Colonic mucosa (tissue), 4 donors: ENCODE data around the gene SLC39A10. TPM values are rescaled to one million over a fixed set of nuclear protein-coding genes. Genes with fewer than 3 reads are reported as not detected.

Experiments used
- DNase-seq: peaks from one replicate; pipeline ENCODE4 v3.0.0-alpha.2; 2020
- H3K27ac ChIP-seq: fragments of 200-600 bp; one replicate; pipeline ENCODE4 v1.8.0; 2021
- H3K27me3 ChIP-seq: fragments of 200-600 bp; one replicate; pipeline ENCODE4 v1.8.0; 2021
- H3K36me3 ChIP-seq: fragments of 200-600 bp; one replicate; pipeline ENCODE4 v1.8.0; 2021
- H3K4me1 ChIP-seq: fragments of 200-600 bp; one replicate; pipeline ENCODE4 v1.8.0; 2021; ENCODE audit warnings: mild to moderate bottlenecking
- H3K4me3 ChIP-seq: fragments of 200-600 bp; one replicate; pipeline ENCODE4 v1.8.0; 2021
- H3K9ac ChIP-seq, 2 donors: one replicate each; pipeline ENCODE4 v1.7.0; 2013; ENCODE audit warnings: control low read depth in 2 of 2, low read depth in 2 of 2, low read length in 2 of 2
- H3K9me3 ChIP-seq: fragments of 200-600 bp; one replicate; pipeline ENCODE4 v1.8.0; 2021
- CTCF ChIP-seq: fragments of 200-600 bp; IDR thresholded peaks from one replicate; pipeline ENCODE4 v1.8.0; 2022; ENCODE audit warnings: antibody characterized with exemption, mild to moderate bottlenecking
- intact Hi-C: fragments of 100-400 bp; cut with DNase I; formaldehyde crosslinking; loops from one replicate; pipeline ENCODE4 v1.14.1; 2022
- total RNA-seq, 2 donors: library from RNA; stranded (reverse); fragmentation: NEBNext Ultra II Directional in 1 of 2; extraction: Animal tissue kit (Norgen Biotek cat#: 25700) in 1 of 2; gene quantifications; one replicate each; pipeline ENCODE4 v1.2.1, GENCODE V29; 2021
- donor health status: healthy.
- donor health status: DM: no; HTN: no; CAD: no.
- donor health status: DM: no; HTN: no; CAD: no.

Gene SLC39A10
- total RNA-seq: 10 to 100 TPM; 12.8 to 16.5 TPM

GRCh38 chr2:195656859-195657633, at the start of gene SLC39A10:
TSS of gene SLC39A10 (plus strand) at chr2:195657226. CDS start at chr2:195680043, 22,817 bp downstream.
- DNase-seq: peak; percentile 98
- intact Hi-C loops: loop anchor here (5.0 kb wide), 1 partner anchor 410 kb away; the partner anchor contains the start of gene DNAH7

GRCh38 chr2:195608768-195609454, 48.1 kb upstream of the SLC39A10 start:
- TF ChIP-seq CTCF: no peak
- DNase-seq: no peak

More at GRCh38 chr2:195656859-195657633, at the start of gene SLC39A10:
- Histone ChIP-seq H3K27ac (peak within 1 kb of the TSS; percentile 99), H3K4me3 (peak within 1 kb of the TSS; percentile 94), H3K36me3 (no peaks in the 10 kb centered on the region), H3K9me3 (no peaks in the 10 kb centered on the region), H3K4me1 (peaks cover 6% of the 10 kb centered on the region), H3K27me3 (no peaks in the 10 kb centered on the region), H3K9ac (peak within 1 kb of the TSS; percentile 87 to 89)
- no peak for TF ChIP-seq CTCF

GRCh38 chr2:195610717-195611116, 46.3 kb upstream of the SLC39A10 start:
- Histone ChIP-seq H3K9ac (no peak overlapping the region), H3K27ac (no peak overlapping the region), H3K9me3 (no peaks in the 10 kb centered on the region), H3K4me1 (no peaks in the 10 kb centered on the region), H3K4me3 (no peak overlapping the region), H3K27me3 (no peaks in the 10 kb centered on the region), H3K36me3 (no peaks in the 10 kb centered on the region)
- intact Hi-C loops: no loop called here
- no peak for DNase-seq
- no peak for TF ChIP-seq CTCF

More at GRCh38 chr2:195608768-195609454, 48.1 kb upstream of the SLC39A10 start:
- intact Hi-C loops: no loop called here
- no peaks in the 10 kb centered on the region for H3K27me3 ChIP-seq
- H3K4me3 ChIP-seq: no peak overlapping the region
- no peaks in the 10 kb centered on the region for H3K36me3 ChIP-seq
- H3K4me1 ChIP-seq: no peaks in the 10 kb centered on the region
- H3K27ac ChIP-seq: no peak overlapping the region
- H3K9me3 ChIP-seq: no peaks in the 10 kb centered on the region
- H3K9ac ChIP-seq: no peak overlapping the region

GRCh38 chr2:195612611-195613495, 44.2 kb upstream of the SLC39A10 start:
- H3K4me1 ChIP-seq: no peaks in the 10 kb centered on the region
- TF ChIP-seq CTCF: no peak
- H3K27ac ChIP-seq: no peak overlapping the region
- no peaks in the 10 kb centered on the region for H3K36me3 ChIP-seq
- no peaks in the 10 kb centered on the region for H3K27me3 ChIP-seq
- intact Hi-C loops: no loop called here
- H3K9me3 ChIP-seq: no peaks in the 10 kb centered on the region
- H3K9ac ChIP-seq: no peak overlapping the region
- H3K4me3 ChIP-seq: no peak overlapping the region
- no peak for DNase-seq

GRCh38 chr2:195613922-195614321, 43.1 kb upstream of the SLC39A10 start:
- no peak overlapping the region for H3K9ac ChIP-seq
- no peak overlapping the region for H3K27ac ChIP-seq
- H3K27me3 ChIP-seq: no peaks in the 10 kb centered on the region
- no peak for DNase-seq
- H3K36me3 ChIP-seq: no peaks in the 10 kb centered on the region
- H3K4me1 ChIP-seq: no peaks in the 10 kb centered on the region
- TF ChIP-seq CTCF: no peak
- no peaks in the 10 kb centered on the region for H3K9me3 ChIP-seq
- no peak overlapping the region for H3K4me3 ChIP-seq
- intact Hi-C loops: no loop called here
